GM18511 (cell line): ENCODE measurements around the gene SH3RF3.
A peak's percentile ranks its signal among the peaks of the same experiment; 100 is the strongest.

Source experiments
- ATAC-seq: cut with Tn5 transposase; IDR thresholded peaks from one replicate; pipeline ENCODE4 v1.9.1; 2021; ENCODE audit warnings: mild to moderate bottlenecking, moderate library complexity; ENCODE audit not compliant: unreplicated experiment

SH3RF3 gene

GRCh38 chr2:109136542-109136941, 7.5 kb downstream of the SH3RF3 start:
- no peak for ATAC-seq

- no peak for ATAC-seq
These were observed 8.6 kb downstream of the SH3RF3 start for GRCh38 chr2:109137616-109138015.

GRCh38 chr2:109138449-109138848, 9.4 kb downstream of the SH3RF3 start:
- ATAC-seq, result no peak

GRCh38 chr2:109139002-109139401, 10.0 kb downstream of the SH3RF3 start:
- ATAC-seq, result no peak

- ATAC-seq, result no peak
These were observed 10.9 kb downstream of the SH3RF3 start for GRCh38 chr2:109139865-109140396.

GRCh38 chr2:109141006-109141600, 12.1 kb downstream of the SH3RF3 start:
- no peak for ATAC-seq

- ATAC-seq, result no peak
These were observed 12.8 kb downstream of the SH3RF3 start for GRCh38 chr2:109141727-109142283.

GRCh38 chr2:109142416-109143210, 13.6 kb downstream of the SH3RF3 start:
- no peak for ATAC-seq

- peak; percentile 74 for ATAC-seq
These were observed 14.5 kb downstream of the SH3RF3 start for GRCh38 chr2:109143214-109144187.

GRCh38 chr2:109144271-109144670, 15.3 kb downstream of the SH3RF3 start:
- ATAC-seq, result peak; percentile 43

GRCh38 chr2:109144721-109145120, 15.7 kb downstream of the SH3RF3 start:
- ATAC-seq, result no peak

GRCh38 chr2:109145286-109145685, 16.3 kb downstream of the SH3RF3 start:
- ATAC-seq, result no peak

- ATAC-seq, result no peak
These were observed 18.4 kb downstream of the SH3RF3 start for GRCh38 chr2:109147405-109147804.

GRCh38 chr2:109148117-109148746, 19.2 kb downstream of the SH3RF3 start:
- no peak for ATAC-seq

- no peak for ATAC-seq
These were observed 20.1 kb downstream of the SH3RF3 start for GRCh38 chr2:109148991-109149645.

GRCh38 chr2:109150559-109150958, 21.6 kb downstream of the SH3RF3 start:
- ATAC-seq, result no peak

- ATAC-seq, result no peak
These were observed 22.5 kb downstream of the SH3RF3 start for GRCh38 chr2:109151519-109151918.

- ATAC-seq, result no peak
These were observed 24.2 kb downstream of the SH3RF3 start for GRCh38 chr2:109153005-109153784.

GRCh38 chr2:109153807-109154206, 24.8 kb downstream of the SH3RF3 start:
- ATAC-seq, result no peak
